ENCODE measurements around the gene ROCK2. TPM values are rescaled to one million over a fixed set of nuclear protein-coding genes. Genes with fewer than 3 reads are reported as not detected.

The ROCK2 gene
- total and polyA plus RNA-seq, 2 of the 13 experiments (the other 11 are each of a cell fraction or from before 2014, with no cell fraction given) = 38.1 to 119 TPM

DNA sequence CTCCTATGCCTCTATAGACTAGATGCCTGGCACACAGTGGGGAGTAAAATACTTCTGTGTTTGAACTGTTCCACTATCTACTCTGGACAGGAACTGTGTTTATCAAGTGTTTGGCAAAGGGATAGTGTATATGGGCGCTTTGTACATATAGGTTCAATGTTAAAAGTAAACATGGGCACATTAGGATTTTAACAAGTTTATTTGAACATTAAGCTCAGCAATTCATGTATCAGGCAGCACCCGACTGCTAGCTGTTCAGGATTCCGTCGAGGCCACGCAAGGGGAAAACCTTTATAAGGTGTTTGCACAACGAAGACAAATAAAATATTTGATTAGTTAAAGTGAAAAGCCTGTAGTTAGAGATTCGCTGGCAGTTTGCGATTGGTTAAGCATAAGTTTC is 43.4 kb upstream of the ROCK2 start (continued):
- TF ChIP-seq, protein P1, sequence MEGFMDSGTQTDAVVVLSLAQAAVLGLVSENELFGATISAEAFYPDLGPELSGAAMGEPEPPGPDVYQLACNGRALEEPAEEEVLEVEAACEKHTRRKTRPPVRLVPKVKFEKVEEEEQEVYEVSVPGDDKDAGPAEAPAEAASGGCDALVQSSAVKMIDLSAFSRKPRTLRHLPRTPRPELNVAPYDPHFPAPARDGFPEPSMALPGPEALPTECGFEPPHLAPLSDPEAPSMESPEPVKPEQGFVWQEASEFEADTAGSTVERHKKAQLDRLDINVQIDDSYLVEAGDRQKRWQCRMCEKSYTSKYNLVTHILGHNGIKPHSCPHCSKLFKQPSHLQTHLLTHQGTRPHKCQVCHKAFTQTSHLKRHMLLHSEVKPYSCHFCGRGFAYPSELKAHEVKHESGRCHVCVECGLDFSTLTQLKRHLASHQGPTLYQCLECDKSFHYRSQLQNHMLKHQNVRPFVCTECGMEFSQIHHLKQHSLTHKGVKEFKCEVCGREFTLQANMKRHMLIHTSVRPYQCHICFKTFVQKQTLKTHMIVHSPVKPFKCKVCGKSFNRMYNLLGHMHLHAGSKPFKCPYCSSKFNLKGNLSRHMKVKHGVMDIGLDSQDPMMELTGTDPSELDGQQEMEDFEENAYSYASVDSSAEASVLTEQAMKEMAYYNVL (CRISPR knock-in tag; IDR thresholded peaks at IDR 0.05; ENCODE audit: borderline replicate concordance) = no peak
- TF ChIP-seq, protein P2, sequence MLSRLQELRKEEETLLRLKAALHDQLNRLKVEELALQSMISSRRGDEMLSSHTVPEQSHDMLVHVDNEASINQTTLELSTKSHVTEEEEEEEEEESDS (CRISPR knock-in tag; IDR thresholded peaks at IDR 0.05; ENCODE audit: borderline replicate concordance) = no peak
- TF ChIP-seq NKX3-1 (CRISPR knock-in tag; IDR thresholded peaks at IDR 0.05) (peak; percentile 71; the same call in 1 of the 2 replicates), CHD2 (IDR thresholded peaks at IDR 0.05; ENCODE audit: low read depth, low read length) (no peak), SMAD1 (CRISPR knock-in tag; IDR thresholded peaks at IDR 0.05; ENCODE audit: borderline replicate concordance, low read depth) (no peak), ZNF703 (CRISPR knock-in tag; IDR thresholded peaks at IDR 0.05; ENCODE audit: borderline replicate concordance) (0 out of 2 replicates have a peak, but pooled peaks have one; percentile 41), ZNF12 (CRISPR knock-in tag; IDR thresholded peaks at IDR 0.05) (no peak), ZNF34 (CRISPR knock-in tag; IDR thresholded peaks at IDR 0.05; ENCODE audit: borderline replicate concordance) (no peak), ARNTL (CRISPR knock-in tag; IDR thresholded peaks at IDR 0.05) (no peak), KAT7 (CRISPR knock-in tag; IDR thresholded peaks at IDR 0.05; ENCODE audit: borderline replicate concordance) (no peak), FOXM1 (CRISPR knock-in tag; IDR thresholded peaks at IDR 0.05) (no peak), ZNF589 (CRISPR knock-in tag; conservative IDR thresholded peaks at IDR 0.05) (no peak), SMARCE1 (IDR thresholded peaks at IDR 0.05; ENCODE audit: borderline replicate concordance) (no peak), HMG20A (CRISPR knock-in tag; IDR thresholded peaks at IDR 0.05; ENCODE audit: borderline replicate concordance) (peak; percentile 50; the same call in 1 of the 2 replicates), ZSCAN22 (CRISPR knock-in tag; IDR thresholded peaks at IDR 0.05) (no peak), ZNF263 (CRISPR knock-in tag; IDR thresholded peaks at IDR 0.05) (no peak; the same call in 1 of the 2 replicates), RXRB (CRISPR knock-in tag; IDR thresholded peaks at IDR 0.05; ENCODE audit: borderline replicate concordance) (peak; percentile 37; the same call in 1 of the 2 replicates), REXO4 (CRISPR knock-in tag; IDR thresholded peaks at IDR 0.05; ENCODE audit: borderline replicate concordance) (no peak)
- TF ChIP-seq, protein P3, sequence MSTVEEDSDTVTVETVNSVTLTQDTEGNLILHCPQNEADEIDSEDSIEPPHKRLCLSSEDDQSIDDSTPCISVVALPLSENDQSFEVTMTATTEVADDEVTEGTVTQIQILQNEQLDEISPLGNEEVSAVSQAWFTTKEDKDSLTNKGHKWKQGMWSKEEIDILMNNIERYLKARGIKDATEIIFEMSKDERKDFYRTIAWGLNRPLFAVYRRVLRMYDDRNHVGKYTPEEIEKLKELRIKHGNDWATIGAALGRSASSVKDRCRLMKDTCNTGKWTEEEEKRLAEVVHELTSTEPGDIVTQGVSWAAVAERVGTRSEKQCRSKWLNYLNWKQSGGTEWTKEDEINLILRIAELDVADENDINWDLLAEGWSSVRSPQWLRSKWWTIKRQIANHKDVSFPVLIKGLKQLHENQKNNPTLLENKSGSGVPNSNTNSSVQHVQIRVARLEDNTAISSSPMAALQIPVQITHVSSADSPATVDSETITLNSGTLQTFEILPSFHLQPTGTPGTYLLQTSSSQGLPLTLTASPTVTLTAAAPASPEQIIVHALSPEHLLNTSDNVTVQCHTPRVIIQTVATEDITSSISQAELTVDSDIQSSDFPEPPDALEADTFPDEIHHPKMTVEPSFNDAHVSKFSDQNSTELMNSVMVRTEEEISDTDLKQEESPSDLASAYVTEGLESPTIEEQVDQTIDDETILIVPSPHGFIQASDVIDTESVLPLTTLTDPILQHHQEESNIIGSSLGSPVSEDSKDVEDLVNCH (CRISPR knock-in tag; IDR thresholded peaks at IDR 0.05) = no peak
- TF ChIP-seq, protein P4, sequence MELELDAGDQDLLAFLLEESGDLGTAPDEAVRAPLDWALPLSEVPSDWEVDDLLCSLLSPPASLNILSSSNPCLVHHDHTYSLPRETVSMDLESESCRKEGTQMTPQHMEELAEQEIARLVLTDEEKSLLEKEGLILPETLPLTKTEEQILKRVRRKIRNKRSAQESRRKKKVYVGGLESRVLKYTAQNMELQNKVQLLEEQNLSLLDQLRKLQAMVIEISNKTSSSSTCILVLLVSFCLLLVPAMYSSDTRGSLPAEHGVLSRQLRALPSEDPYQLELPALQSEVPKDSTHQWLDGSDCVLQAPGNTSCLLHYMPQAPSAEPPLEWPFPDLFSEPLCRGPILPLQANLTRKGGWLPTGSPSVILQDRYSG (CRISPR knock-in tag; IDR thresholded peaks at IDR 0.05) = no peak
- TF ChIP-seq, protein P5, sequence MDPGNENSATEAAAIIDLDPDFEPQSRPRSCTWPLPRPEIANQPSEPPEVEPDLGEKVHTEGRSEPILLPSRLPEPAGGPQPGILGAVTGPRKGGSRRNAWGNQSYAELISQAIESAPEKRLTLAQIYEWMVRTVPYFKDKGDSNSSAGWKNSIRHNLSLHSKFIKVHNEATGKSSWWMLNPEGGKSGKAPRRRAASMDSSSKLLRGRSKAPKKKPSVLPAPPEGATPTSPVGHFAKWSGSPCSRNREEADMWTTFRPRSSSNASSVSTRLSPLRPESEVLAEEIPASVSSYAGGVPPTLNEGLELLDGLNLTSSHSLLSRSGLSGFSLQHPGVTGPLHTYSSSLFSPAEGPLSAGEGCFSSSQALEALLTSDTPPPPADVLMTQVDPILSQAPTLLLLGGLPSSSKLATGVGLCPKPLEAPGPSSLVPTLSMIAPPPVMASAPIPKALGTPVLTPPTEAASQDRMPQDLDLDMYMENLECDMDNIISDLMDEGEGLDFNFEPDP (CRISPR knock-in tag; conservative IDR thresholded peaks at IDR 0.05) = no peak
- TF ChIP-seq, protein P6, sequence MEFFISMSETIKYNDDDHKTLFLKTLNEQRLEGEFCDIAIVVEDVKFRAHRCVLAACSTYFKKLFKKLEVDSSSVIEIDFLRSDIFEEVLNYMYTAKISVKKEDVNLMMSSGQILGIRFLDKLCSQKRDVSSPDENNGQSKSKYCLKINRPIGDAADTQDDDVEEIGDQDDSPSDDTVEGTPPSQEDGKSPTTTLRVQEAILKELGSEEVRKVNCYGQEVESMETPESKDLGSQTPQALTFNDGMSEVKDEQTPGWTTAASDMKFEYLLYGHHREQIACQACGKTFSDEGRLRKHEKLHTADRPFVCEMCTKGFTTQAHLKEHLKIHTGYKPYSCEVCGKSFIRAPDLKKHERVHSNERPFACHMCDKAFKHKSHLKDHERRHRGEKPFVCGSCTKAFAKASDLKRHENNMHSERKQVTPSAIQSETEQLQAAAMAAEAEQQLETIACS (CRISPR knock-in tag; IDR thresholded peaks at IDR 0.05) = no peak

Measured in HepG2 (cell line).